NCI-H524 (cell line): ENCODE measurements around the gene DICER1.
A peak's percentile ranks its signal among the peaks of the same experiment; 100 is the strongest.
"Not testable (repeated sequence)": the region's sequence is repeated elsewhere in the genome, so short reads cannot be mapped to it uniquely, and the experiment has no call there.

Experiments used
- DNase-seq, 2 experiments: peaks; one replicate each; lab custom pipeline; 2025; lab: John Stamatoyannopoulos, UW

Gene DICER1

DNA sequence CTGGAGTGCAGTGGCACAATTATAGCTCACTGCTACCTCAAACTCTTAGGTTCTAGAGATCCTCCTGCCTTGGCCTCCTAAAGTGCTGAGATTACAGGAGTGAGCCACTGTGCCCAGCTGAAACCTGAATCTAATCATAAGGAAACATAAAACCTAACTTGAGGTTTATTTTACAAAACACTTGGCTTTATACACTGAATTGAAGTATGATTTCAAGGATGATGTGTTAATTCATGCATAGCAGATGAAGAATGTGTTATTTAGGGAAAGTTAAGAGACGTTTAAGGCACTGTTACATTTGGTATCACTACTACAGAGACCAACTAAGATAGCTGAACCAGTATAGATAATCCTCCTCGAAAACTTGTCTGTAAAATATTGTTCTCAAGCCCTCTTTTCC lies 6.4 kb downstream of the DICER1 start:
- DNase-seq = no peak

DNA sequence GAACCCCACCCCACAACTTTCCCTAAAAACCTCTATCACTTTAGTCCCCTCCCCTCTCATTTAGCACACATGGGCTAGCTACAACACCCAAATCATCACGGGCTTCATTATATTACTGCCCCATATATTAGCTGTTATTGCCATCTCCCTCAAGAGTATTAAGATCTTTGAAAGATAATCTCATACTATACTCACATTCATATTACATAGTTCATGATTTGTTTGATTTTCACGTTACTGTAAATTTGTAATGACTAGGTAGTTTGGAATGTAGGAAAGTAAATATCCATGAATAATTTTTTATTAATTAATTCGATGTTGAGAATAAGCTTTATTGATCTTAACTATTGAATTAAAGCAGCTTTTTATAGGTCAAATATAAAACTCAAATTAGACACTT lies 7.9 kb downstream of the DICER1 start:
- no peak for DNase-seq

DNA sequence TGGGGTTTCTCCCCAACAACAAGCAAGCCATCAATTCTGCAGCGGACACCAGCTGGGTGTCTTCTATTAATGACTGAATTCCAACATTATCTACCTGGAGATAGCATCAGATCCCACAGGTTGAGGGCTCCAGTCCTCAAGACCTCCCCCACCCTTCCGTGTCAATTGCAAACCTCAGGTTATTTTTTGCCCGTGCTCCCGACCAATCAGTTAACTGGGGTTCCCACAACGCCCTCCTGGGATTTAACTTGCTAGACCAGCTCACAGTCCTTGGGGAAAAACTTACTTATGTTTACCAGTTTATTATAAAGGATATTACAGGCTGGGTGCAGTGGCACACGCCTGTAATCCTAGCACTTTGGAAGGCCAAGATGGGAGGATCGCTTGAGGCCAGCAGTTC lies 9.7 kb downstream of the DICER1 start:
- DNase-seq = no peak

DNA sequence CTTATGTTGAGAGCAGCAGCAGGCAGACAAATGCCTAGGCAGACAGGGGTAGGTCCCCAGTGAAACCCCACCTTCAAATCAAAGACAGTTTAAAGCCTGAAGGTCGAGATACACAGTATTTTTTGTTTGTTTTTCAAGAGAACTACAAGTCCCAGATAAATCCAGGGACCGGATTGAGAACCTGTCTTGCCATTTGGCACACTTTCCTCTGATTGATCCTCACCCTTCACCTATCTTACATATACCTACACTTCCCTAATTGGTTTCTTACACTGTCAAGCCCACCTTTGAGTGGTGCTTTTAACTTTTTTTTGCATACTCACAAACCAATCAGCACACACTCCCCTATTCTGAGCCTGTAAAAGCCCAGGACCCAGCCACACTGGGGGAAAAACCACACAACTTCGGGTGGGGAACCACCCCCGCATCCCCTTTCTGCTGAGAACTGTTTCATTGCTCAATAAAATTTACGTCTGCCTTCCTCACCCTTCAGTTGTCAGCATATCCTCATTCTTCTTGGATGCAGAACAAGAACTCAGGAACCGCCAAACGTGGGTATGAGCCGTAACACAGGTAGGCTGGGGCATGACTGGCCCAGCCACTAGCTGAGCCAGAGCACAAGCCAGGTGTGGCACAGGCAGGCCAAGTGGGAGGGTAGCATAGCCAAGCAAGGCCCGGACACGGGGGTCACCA lies 11.1 kb downstream of the DICER1 start:
- DNase-seq = no peak

DNA sequence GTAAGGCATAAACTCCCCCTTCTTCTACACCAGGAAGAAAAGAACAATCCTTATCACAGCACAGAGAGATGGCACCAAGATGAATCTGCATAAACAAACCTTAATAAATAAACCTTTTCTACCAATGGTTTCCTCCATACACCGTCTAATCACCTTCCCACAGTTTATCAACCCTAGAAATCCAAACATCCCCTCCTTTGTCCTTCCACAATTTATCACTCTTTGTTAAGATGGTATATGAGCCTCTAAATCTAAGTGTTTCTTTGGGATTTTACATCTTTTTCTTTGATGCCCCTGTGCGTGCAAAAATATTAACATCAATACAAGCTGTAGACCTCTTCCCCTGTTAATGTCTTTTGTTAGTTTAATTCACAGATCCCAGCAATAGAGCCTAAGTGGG lies 12.5 kb downstream of the DICER1 start:
- DNase-seq = no peak

DNA sequence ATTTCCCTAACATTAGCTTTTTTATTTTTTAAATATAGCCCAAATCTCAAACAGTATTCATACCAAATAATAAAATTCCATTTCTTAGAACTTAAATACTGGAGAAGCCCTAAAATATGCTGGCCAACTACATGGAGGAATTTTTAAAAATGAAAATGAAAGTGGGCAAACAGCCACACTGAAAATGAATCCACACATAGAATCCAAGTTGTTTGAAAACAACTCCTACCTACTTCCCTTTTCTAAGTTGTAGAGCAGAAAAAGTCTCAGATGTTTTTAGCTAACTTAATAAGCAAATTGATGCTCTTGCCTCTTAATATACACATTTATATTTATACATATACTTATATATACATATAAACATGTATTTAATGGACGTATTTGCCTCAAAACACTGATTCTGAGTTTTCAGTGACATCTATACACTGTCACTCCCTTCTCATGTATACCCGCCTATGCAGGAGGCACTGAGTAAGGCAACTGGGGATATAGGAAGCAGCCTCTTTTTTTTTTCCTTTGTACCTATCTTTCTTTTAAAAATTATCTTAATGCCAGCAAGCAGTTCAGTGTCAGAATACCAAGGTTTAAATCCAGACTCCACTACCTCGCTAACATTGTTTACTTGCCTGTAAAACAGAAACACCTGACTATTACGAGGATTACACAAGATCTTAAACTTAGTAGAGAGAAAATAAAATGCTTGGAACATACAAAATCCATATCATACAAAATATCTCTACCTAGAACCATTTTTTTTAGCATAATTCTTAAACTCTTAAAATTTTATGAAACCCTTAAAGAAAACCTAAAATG lies 13.3 kb downstream of the DICER1 start:
- DNase-seq = no peak

DNA sequence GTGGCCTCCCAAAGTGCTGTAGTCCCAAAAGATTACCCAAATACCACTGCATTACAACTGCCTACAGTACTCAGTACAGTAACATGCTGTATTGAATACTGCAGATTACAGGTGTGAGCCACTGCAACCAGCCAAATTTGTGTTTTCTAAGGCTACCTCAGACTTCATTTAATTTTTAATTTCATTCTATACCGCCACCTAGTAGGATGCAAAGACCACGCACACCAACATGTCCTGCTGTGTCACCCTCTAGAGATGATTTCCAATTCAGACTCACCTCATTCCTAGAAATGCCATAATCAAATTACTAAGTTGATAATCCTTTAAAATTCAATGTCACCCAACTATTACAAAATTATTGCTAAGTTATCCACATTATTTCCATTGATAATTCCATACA lies 15.1 kb downstream of the DICER1 start:
- DNase-seq = no peak

DNA sequence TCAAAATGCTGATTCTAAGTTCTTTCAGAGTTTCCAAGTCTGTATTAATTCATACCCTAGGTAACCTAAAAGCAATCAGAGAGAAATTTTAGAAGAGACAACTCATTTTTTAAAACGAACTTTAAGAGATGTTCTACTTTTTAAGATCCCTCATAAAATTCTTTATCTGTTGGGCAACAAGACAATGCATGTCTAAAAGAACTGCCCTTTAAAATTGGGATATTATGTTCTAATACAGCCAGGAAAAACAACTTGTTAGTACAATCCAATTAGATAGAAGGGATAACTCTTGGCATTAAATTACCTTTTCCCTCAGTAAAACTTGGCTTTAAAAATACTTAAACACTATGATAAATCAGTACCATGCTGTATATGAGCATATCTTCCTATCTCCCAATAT lies 15.6 kb downstream of the DICER1 start:
- no peak for DNase-seq

DNA sequence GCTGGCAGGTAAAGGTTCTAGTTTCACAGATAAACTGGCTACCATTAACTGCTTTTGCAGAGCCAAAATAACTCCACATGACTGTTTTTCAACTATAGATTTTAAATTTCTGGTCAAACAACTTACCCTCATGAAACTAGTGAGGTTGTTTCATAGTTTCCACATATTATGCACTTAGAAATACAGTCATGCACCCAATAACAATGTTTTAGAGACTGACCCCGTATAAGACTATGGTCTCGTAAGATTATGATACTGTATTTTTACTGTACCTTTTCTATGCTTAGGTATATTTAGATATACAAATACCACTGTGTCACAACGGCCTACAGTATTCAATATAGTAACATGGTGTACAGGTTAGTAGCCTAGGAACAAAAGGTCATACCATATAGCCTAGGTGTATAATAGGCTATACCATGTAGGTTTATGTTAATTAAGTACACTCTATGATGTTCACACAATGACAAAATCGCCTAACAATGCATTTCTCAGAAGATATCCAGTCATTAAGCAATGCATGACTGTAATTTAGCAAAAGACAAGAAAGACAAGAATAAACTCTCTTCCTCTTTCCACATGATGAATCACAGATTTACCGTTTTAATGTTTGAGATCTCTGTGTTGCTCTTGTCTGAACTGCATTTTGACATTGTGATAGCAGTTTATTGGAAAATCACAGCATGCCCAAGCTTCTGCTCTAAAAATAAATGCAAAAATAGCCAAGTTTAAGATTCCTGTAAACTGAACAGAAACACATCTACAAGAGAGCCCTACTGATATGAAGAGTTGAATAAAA lies 17.1 kb downstream of the DICER1 start:
- no peak for DNase-seq

DNA sequence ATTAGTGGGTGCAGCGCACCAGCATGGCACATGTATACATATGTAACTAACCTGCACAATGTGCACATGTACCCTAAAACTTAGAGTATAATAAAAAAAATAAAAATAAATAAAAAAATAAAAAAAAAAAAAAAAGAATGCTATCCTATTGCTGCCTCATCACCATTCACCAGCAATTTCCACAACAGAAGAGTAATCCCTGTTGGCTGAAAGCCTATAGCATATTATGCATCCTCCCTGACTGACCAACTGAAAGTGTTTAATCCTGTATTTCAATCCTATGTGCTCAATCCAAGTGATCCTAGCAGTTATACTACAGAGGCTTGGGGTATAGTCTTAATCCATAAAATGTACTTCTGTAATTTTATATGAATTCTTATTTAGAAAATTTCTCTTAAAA lies 18.5 kb downstream of the DICER1 start:
- DNase-seq = peak in 1 of 2 experiments; percentile 10

DNA sequence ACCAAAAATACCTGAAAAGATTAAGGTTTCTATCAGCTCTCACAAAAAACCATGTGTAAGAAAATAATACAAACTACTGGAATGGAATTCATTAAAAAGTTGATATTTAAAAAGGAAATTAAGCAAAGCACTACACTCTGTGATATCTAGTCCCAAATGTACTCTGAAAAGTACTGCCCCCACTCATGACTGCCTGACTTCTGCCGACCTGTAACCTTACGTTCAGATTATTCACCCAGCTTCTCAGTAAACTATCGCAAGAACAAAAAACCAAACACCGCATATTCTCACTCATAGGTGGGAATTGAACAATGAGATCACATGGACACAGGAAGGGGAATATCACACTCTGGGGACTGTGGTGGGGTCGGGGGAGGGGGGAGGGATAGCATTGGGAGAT lies 18.9 kb downstream of the DICER1 start:
- DNase-seq = not testable (repeated sequence)

DNA sequence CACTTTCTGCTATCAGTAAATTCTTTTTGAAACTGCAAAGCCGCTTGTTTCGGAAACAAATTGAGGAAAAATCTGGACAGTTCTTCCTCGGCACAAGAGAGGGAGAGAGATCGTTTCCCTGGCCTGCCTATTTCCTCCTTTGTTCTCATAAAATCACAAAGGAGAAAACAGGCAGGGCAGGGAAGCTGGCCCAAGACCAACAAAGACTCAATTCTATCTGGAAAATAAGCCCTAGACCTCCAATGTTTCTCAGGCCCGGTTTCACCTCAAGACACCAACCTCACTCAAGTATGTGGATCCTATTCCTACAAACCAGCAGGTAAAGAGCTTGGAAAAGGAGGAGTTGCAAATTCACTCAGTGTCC lies 19.5 kb downstream of the DICER1 start:
- DNase-seq = no peak

DNA sequence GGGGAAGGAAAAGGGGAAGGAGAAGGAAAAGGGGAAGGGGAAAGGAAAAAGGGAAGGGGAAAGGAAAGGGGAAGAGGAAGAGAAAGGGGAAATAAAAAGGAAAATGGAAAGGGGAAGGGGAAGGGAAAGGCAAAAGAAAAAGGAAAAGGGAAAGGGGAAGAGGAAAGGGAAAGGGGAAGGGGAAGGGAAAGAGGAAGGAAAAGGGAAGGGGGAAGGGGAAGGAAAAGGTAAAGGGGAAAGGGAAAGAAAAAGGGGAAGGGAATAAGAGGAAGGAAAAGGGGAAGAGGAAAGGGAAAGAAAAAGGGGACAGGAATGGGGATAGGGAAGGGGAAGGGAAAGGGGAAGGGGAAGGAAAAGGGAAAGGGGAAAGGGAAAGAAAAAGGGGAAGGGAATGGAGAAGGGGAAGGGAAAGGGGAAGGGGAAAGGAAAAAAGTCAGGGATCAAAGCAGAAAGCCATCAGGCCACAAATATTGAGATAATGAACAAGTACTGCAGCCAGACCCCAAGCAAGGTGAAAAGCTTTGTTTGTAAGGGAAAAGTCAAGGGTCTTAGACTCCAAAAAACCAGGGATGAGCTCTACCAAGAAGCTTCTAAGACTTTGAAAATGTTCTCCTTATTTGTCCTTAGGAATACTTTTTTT lies 20.0 kb downstream of the DICER1 start:
- DNase-seq = no peak

DNA sequence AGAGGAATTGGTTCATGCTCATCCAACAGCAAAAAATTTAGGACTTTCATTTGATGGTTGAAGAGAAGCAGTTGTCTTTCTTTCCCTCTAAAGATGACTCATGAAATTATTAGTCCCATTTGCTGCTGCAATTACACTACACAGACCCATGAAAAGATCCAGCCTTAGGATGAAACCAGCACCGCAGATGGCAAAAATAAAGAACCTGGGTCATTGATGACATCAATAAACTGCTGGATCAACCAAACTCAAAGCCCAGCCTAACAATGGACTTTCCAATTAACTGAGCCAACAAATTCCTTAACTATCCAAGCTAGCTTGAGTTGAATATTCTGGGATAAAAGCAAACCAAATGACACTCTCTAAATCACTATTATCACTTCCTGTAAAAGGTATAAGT lies 20.7 kb downstream of the DICER1 start:
- DNase-seq = no peak

DNA sequence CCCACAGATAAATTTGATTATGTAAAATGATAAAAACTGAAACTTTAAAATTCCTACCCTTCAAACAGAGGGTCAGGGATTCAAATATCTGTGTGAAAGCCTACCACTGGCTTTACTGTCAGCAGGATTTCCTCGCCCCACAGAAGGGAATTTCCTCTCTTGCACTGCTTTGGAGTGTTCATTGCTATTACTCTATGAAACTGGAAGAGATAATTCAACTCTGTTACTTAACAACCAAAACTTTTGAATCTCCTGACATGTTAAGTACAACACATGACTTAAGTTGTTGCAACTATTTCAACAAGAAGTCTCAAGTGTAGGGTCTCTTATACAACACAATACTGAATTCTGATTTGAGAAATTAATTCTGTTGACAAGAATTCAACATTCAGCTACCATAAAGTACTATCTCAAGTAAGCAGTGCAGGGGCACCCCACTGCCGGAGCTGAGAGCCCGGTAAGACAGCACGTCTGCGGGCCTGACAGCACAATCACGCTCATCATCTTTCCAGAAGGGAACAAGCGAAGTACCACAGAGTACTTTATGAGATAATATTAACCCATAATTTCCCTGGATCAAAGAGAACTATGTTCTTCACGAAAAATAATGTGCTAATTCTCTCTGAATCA lies 22.9 kb downstream of the DICER1 start:
- no peak for DNase-seq

DNA sequence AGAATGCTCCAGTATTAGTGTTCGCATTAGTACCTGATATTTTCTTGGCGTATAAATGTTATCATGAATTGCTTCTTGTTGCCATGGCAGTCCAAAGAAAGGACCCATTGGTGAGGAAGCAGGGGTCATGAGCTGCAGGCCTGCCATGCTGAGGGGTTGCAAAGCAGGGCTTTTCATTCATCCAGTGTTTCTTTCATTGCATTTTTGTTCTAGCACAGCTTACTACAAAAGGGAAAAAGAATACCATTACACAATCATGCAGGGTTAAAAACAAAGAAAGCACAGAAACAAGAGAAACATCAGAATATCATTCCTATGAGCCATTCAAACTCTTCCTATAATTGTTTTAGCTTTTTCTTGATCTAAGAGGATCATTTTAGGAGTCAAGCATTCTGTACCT lies 24.0 kb downstream of the DICER1 start:
- no peak for DNase-seq

DNA sequence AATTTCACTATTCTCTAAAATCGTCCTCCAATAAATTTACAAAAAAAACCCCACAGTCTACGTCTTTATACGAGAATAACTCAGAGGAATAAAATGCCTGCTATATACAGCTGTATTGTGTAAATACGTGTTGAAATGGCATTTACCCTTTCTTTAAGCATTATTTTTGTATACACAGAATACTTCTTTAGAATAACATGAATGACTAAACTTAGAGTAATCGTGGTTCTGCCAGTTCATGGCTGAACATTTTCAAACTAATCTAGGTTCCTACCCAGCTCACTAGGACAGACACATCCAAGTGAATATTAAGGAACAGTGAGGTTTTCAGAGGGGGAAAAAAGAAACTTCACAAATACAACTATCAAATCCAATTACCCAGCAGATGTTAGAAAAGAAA lies 24.6 kb downstream of the DICER1 start:
- DNase-seq = no peak

DNA sequence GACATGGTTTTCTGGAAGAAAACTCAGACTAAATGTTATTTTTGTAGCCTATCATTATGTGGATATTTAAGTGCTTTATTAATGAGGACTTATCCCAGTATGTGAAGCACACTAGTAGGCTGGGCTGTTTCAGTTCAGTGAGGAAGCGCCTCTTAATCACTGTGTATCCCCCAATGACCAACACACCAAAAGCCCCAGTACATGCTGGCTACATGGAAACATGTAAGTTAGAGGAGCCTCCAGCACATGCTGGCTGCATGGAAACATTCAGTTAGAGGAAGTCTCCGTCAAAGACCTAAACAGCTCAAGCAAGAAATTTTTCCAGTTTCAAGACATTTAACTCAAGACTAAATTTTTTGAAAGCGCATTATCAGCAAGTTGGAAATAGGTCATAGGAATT lies 26.8 kb downstream of the DICER1 start:
- no peak for DNase-seq

DNA sequence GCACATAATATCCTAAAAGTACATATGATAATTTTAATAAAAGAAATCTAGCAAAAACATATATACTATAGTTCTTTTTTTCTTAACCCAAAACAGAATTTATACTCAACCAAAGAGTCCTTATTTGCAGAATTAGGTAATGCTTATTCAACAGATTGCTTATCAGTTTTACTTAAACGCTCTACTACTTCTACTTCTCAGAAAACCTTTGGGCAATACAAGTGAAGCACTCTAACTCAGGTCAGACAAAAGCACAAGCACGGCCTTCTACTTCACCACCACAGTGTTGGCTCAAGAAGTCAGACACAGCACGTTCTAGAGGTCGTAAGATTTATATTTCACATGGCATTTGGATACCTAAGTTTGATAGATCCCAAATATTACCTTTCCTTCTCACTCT lies 29.2 kb downstream of the DICER1 start:
- no peak for DNase-seq

DNA sequence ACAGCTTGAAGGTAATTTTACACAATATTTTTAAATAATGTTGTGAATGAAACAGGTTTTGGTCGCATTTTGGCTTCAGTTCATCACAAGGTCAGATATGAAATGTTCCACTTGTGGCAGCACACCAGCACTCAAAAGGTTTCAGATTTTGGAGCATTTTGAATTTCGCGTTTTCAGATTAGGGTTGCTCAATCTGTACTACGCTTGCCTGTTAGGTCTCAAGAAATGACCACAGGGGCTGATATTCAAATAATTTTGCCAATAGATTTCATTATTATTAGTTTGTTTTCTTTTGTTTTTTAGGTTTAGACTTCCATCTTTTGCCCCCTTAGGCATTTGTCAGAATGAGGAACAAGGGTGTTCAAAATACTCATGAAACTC lies 29.8 kb downstream of the DICER1 start:
- no peak for DNase-seq

DNA sequence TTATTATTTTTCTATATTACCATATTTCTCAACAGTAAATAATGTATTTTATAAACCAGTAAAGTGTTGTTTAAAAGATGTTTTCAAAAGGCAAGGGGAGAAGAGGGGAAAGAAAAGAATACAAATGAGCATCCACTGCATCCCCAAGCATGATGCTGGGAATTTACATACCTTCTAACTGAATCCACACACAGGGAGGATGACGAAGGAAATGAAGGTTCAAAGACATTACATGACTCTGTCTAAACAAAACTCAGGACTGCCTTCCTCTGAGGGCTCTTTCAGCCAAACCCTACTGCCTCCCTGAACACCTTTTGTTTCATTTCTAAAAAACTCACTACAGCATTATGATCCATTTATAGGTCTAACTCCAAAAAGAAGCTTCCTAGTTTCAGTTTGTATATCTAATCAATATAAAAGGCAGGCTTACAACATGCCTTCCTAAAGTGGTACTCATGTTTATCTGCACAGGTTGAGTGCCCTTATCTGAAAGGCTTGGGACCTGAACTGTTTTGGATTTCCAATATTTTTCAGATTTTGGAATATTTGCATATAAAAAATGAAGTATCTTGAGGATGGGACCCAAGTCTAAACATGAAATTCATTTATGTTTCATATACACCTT lies 30.3 kb downstream of the DICER1 start:
- no peak for DNase-seq

DNA sequence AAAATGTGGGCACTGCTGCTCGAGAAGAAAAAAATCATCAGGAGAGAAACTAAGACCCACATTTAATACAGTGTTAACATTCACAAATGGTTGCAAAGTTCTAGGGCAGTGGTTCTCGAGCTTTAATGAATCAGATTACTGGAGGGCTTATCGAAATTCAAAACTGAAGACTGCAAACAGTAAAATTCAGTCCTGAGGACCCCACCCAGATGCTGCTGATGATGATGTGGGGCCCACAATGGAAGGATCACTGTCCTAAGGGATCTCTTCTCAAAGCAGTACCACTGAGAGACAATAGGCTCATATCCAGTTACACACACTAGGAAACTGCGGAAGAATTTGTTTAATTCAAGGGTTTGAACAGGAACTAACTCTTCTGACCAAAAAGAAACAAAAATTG lies 31.4 kb downstream of the DICER1 start:
- DNase-seq = no peak
